Retinal pigment epithelial cell (primary cell): Measurements from ENCODE around the gene DOCK11.

ENCODE experiments used
- DNase-seq: peaks from one replicate; pipeline ENCODE4 v3.0.0-alpha.2; 2010; ENCODE audit warnings: low read depth
- H3K4me3 ChIP-seq: 2 replicates; pipeline ENCODE4 v1.5.1; 2011; ENCODE audit warnings: mild to moderate bottlenecking, low read length, control low read depth, moderate library complexity
- CTCF ChIP-seq: conservative IDR thresholded peaks from 2 replicates; pipeline ENCODE4 v1.5.1; 2011; ENCODE audit warnings: low read depth, low read length, control low read depth, inconsistent platforms

The DOCK11 gene

GRCh38 chrX:118717678-118718391 is 222.2 kb downstream of the DOCK11 start:
- TF ChIP-seq CTCF: no peak
- no peak overlapping the region for H3K4me3 ChIP-seq
- DNase-seq: no peak

- no peak for TF ChIP-seq CTCF
- DNase-seq: no peak
- H3K4me3 ChIP-seq: no peak overlapping the region
Measured at GRCh38 chrX:118718737-118719136, 223.1 kb downstream of the DOCK11 start.

GRCh38 chrX:118720058-118720707 is 224.6 kb downstream of the DOCK11 start:
- TF ChIP-seq CTCF: no peak
- no peak for DNase-seq
- H3K4me3 ChIP-seq: no peak overlapping the region

- no peak for DNase-seq
- TF ChIP-seq CTCF: no peak
- no peak overlapping the region for H3K4me3 ChIP-seq
Measured at GRCh38 chrX:118723376-118723775, 227.8 kb downstream of the DOCK11 start.

GRCh38 chrX:118724365-118724764 is 228.8 kb downstream of the DOCK11 start:
- TF ChIP-seq CTCF: no peak
- DNase-seq: no peak

GRCh38 chrX:118724775-118725174 is 229.2 kb downstream of the DOCK11 start:
- no peak for DNase-seq
- no peak overlapping the region for H3K4me3 ChIP-seq
- no peak for TF ChIP-seq CTCF

More at GRCh38 chrX:118724365-118724764, 228.8 kb downstream of the DOCK11 start:
- H3K4me3 ChIP-seq: no peak overlapping the region

GRCh38 chrX:118726396-118726795 is 230.8 kb downstream of the DOCK11 start:
- no peak for DNase-seq
- TF ChIP-seq CTCF: no peak
- H3K4me3 ChIP-seq: no peak overlapping the region
